Loucy (cell line): ENCODE measurements around the gene CEP131.

ENCODE experiments used
- EZH2phosphoT487 ChIP-seq: fragments of 200-600 bp; IDR thresholded peaks from 2 replicates; pipeline ENCODE4 v1.6.1; 2018; ENCODE audit warnings: antibody characterized with exemption, mild to moderate bottlenecking, moderate library complexity, borderline replicate concordance
- TF ChIP-seq, protein P1 (sequence below): fragments of 200-600 bp; sonication (generic); conservative IDR thresholded peaks from 2 replicates; pipeline ENCODE4 v1.5.1; 2014; ENCODE audit warnings: mild to moderate bottlenecking, antibody characterized with exemption, low read length

DNA sequence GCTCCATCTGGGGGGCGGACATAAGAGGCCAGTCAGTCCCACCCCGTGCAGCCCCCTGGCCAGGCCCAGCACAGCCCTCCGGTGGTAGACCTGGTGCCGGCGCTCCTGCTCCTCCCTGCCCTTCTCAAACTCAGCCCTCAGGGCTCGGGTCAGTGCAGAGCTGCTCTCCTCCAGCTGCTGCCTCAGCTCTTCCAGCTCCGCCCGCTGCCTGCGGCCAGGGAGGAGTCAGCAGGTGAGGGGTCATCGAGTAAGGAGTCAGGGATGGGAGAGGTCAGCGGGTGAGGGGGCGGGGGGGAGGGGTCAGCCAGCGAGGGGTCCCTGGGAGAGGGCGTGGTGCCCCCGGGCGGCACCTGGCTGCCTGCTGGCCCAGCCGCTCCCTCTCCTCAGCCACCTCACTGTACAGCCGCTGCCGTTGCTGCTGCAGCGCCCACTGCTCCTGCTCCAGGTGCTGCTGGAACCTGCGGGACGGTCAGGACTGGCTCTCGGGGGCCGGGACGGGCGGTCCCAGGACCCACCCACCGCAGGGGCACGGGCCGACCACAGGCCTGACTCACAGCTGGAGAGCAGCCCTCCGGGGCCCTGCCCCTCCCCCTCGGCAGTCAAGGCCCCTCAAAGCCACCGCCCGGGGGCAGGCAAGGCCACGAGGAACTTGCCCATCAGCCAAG is 30.2 kb downstream of the CEP131 start:
- TF ChIP-seq, protein P1, sequence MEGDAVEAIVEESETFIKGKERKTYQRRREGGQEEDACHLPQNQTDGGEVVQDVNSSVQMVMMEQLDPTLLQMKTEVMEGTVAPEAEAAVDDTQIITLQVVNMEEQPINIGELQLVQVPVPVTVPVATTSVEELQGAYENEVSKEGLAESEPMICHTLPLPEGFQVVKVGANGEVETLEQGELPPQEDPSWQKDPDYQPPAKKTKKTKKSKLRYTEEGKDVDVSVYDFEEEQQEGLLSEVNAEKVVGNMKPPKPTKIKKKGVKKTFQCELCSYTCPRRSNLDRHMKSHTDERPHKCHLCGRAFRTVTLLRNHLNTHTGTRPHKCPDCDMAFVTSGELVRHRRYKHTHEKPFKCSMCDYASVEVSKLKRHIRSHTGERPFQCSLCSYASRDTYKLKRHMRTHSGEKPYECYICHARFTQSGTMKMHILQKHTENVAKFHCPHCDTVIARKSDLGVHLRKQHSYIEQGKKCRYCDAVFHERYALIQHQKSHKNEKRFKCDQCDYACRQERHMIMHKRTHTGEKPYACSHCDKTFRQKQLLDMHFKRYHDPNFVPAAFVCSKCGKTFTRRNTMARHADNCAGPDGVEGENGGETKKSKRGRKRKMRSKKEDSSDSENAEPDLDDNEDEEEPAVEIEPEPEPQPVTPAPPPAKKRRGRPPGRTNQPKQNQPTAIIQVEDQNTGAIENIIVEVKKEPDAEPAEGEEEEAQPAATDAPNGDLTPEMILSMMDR: no peak
- no peak for TF ChIP-seq EZH2phosphoT487
